Naive thymus-derived CD4-positive, alpha-beta T cell (primary cell): ENCODE measurements around the gene CFAP299. TPM values are rescaled to one million over a fixed set of nuclear protein-coding genes. Genes with fewer than 3 reads are reported as not detected.
"Not testable (repeated sequence)": the region's sequence is repeated elsewhere in the genome, so short reads cannot be mapped to it uniquely, and the experiment has no call there.

Source experiments
- ATAC-seq: fragments of 150-1000 bp; cut with Tn5 transposase; 2 replicates; pipeline ENCODE4 v1.10.0; 2021; ENCODE audit warnings: mild to moderate bottlenecking, moderate library complexity
- CTCF ChIA-PET: fragments of 350-600 bp; sonication (Branson Sonifier 250); formaldehyde crosslinking; loops from one replicate; lab custom pipeline; 2021; ENCODE audit warnings: antibody characterized with exemption; lab: Charles Lee
- POLR2A ChIA-PET: fragments of 350-600 bp; sonication (Branson Sonifier 250); formaldehyde crosslinking; loops from one replicate; lab custom pipeline; 2021; ENCODE audit warnings: antibody characterized with exemption, inconsistent platforms; lab: Charles Lee
- DNase-seq, 9 donors: peaks; one replicate each; pipeline versions ENCODE4 v3.0.0 to v3.0.0-alpha.2; 2020 to 2022; ENCODE audit warnings: mixed read lengths in 1 of 9
- H3K27ac ChIP-seq: one replicate; pipeline ENCODE4 v1.7.0; 2013; ENCODE audit warnings: mild to moderate bottlenecking, low read depth, low read length, moderate library complexity
- H3K27me3 ChIP-seq, 2 donors: one replicate each; pipeline ENCODE4 v1.7.0; 2013; ENCODE audit warnings: low read length in 2 of 2, mild to moderate bottlenecking in 2 of 2, moderate library complexity in 2 of 2; ENCODE audit not compliant: control insufficient read depth in 2 of 2, insufficient read depth in 2 of 2
- H3K36me3 ChIP-seq, 3 experiments: 1 replicate in 2 of 3; 2 replicates in 1 of 3; pipeline ENCODE4 v1.7.0; 2013; ENCODE audit warnings: low read length in 3 of 3, mild to moderate bottlenecking in 3 of 3, moderate library complexity in 1 of 3; ENCODE audit not compliant: insufficient read depth in 3 of 3, control insufficient read depth in 2 of 3
- H3K4me1 ChIP-seq, 2 donors: one replicate each; pipeline ENCODE4 v1.7.0; 2013; ENCODE audit warnings: low read length in 2 of 2, mild to moderate bottlenecking in 2 of 2, moderate library complexity in 1 of 2; ENCODE audit not compliant: control insufficient read depth in 2 of 2, insufficient read depth in 2 of 2
- H3K4me3 ChIP-seq: 2 replicates; pipeline ENCODE4 v1.7.0; 2013; ENCODE audit warnings: mild to moderate bottlenecking, low read length
- H3K9me3 ChIP-seq, 3 experiments: 1 replicate in 2 of 3; 2 replicates in 1 of 3; pipeline ENCODE4 v1.7.0; 2013; ENCODE audit warnings: low read length in 3 of 3; ENCODE audit not compliant: control insufficient read depth in 2 of 3
- H3K27ac Mint-ChIP-seq, 9 donors: one replicate each; pipeline ENCODE4 v1.8.0; 2020 to 2022; ENCODE audit warnings: mixed read lengths in 9 of 9, mild to moderate bottlenecking in 8 of 9, moderate library complexity in 5 of 9, inconsistent platforms in 2 of 9
- H3K27me3 Mint-ChIP-seq, 5 donors: one replicate each; pipeline ENCODE4 v1.8.0; 2021 to 2022; ENCODE audit warnings: mixed read lengths in 5 of 5, mild to moderate bottlenecking in 1 of 5
- H3K36me3 Mint-ChIP-seq, 5 donors: one replicate each; pipeline ENCODE4 v1.8.0; 2020 to 2022; ENCODE audit warnings: mixed read lengths in 5 of 5, mild to moderate bottlenecking in 3 of 5, inconsistent platforms in 1 of 5
- H3K4me1 Mint-ChIP-seq, 7 donors: one replicate each; pipeline ENCODE4 v1.8.0; 2020 to 2022; ENCODE audit warnings: mixed read lengths in 7 of 7, mild to moderate bottlenecking in 3 of 7, inconsistent platforms in 1 of 7
- H3K4me3 Mint-ChIP-seq, 10 donors: one replicate each; pipeline ENCODE4 v1.8.0; 2020 to 2022; ENCODE audit warnings: mild to moderate bottlenecking in 10 of 10, mixed read lengths in 10 of 10, moderate library complexity in 6 of 10, inconsistent platforms in 2 of 10
- H3K9me3 Mint-ChIP-seq, 11 donors: one replicate each; pipeline ENCODE4 v1.8.0; 2020 to 2022; ENCODE audit warnings: mixed read lengths in 11 of 11, mild to moderate bottlenecking in 4 of 11, inconsistent platforms in 1 of 11, moderate library complexity in 1 of 11
- intact Hi-C, 2 donors: fragments of 100-400 bp; cut with micrococcal nuclease; formaldehyde crosslinking; loops; one replicate each; pipeline ENCODE4 v1.15.1; 2023
- polyA plus RNA-seq, 2 donors: library from polyadenylated mRNA; unstranded; fragments of 300-500 nt; fragmentation: Illumina TruSeq; gene quantifications; one replicate each; pipeline ENCODE4 v1.2.3, GENCODE V29; 2021
- total RNA-seq, 6 experiments: library from RNA in 5 of 6; stranded (reverse) in 5 of 6; gene quantifications; 1 replicate in 5 of 6; 2 replicates in 1 of 6; pipeline ENCODE4 v1.2.3 and lab custom pipeline; 2021 to 2026

CFAP299 gene
- not detected for total RNA-seq
- polyA plus RNA-seq: not detected
- not detected for total RNA-seq (lab: John Stamatoyannopoulos, UW)

DNA sequence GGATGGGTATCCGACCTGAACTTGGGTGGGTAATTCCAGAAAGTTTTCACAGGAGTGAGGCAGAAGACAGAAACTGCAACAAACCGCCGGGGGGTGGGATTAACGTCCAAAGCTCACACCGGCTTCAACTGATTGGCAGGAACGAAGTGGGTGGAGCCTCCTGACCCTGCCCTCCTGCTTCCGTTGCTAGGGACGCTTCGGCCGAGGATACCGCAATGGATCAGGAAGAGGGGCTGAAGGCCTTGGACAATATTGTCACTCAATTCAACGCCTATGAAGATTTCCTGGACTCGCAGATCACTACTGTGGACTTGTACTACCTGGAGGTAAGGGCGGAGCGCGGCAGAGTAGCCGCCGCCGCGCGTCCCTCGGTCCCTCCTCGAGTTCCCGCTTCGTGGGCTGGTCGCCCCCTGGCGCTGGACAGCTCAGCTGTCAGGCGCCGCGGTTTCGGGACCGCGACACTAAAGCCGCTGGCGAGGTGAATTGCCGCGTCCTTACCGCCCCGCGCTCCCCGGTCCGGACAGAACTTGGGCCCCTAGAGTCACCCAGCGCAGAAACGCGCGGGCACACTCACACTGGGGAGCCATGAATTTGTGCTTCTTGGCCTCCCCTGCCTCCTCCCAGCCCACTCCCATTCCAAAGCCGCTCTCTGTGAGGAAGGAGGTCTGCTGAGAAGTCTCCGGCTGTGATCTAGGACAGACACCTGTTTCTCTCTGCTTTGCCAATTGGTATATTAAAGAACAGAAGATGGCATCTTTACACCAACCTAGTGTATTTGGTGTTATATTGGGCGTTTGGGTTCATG, at the start of gene CFAP299:
CFAP299 (plus strand) TSS at position 177 of the 805 bp plus-strand sequence.
- intact Hi-C loops: no loop called here
- ATAC-seq: peak; percentile 87
- H3K27ac Mint-ChIP-seq: peak within 1 kb of the TSS in 5 of 9 donors; percentile 19 to 85 (median 49)

DNA sequence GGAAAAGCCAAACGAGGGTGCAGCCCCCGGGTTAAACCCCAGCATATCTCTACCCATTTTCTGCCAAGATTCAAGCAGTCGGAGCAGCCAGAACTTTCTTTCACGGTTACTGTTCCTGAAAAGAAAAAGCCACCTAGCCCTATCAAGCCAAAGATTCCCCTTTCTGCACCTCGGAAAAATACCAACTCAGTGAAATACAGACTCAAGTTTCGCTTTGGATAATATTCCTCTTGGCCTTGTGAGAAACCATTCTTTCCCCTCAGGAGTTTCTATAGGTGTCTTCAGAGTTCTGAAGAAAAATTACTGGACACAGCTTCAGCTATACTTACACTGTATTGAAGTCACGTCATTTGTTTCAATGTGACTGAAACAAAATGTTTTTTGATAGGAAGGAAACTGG, 49.1 kb upstream of the CFAP299 start:
- peaks cover 0 to 2% (median 0%) of the 10 kb centered on the region in 11 donors for H3K9me3 Mint-ChIP-seq
- intact Hi-C loops: no loop called here
- no peaks in the 10 kb centered on the region for H3K4me1 ChIP-seq
- no peak overlapping the region for H3K4me3 Mint-ChIP-seq
- ATAC-seq: no peak
- H3K4me3 ChIP-seq: no peak overlapping the region
- H3K9me3 ChIP-seq: no peaks in the 10 kb centered on the region
- no peak overlapping the region for H3K27ac Mint-ChIP-seq
- no peaks in the 10 kb centered on the region for H3K36me3 Mint-ChIP-seq
- no peaks in the 10 kb centered on the region for H3K27me3 ChIP-seq
- DNase-seq: no peak
- CTCF ChIA-PET: no interaction called here
- H3K36me3 ChIP-seq: no peaks in the 10 kb centered on the region
- no peak overlapping the region for H3K27ac ChIP-seq
- H3K4me1 Mint-ChIP-seq: no peaks in the 10 kb centered on the region
- H3K27me3 Mint-ChIP-seq: peaks cover 0 to 27% (median 14%) of the 10 kb centered on the region in 5 donors
- POLR2A ChIA-PET: no interaction called here

More for the DNA sequence above, at the start of gene CFAP299:
- Mint-ChIP-seq H3K4me3 (peak within 1 kb of the TSS; percentile 85 to 94 (median 88)), H3K4me1 (peaks cover 0 to 15% (median 9%) of the 10 kb centered on the region in 7 donors), H3K9me3 (peaks cover 0 to 4% (median 0%) of the 10 kb centered on the region in 11 donors), H3K27me3 (peaks cover 0 to 34% (median 20%) of the 10 kb centered on the region in 5 donors), H3K36me3 (peaks cover 0 to 4% (median 0%) of the 10 kb centered on the region in 5 donors)
- H3K27ac ChIP-seq: no peak within 1 kb of the TSS
- peak within 1 kb of the TSS; percentile 62 for H3K4me3 ChIP-seq
- POLR2A ChIA-PET: no interaction called here
- DNase-seq: peak in 8 of 9 donors; percentile 32 to 57 (median 42)
- no peaks in the 10 kb centered on the region for H3K36me3 ChIP-seq
- H3K9me3 ChIP-seq: no peaks in the 10 kb centered on the region
- CTCF ChIA-PET: no interaction called here
- peaks cover 0 to 5% of the 10 kb centered on the region in 2 donors for H3K27me3 ChIP-seq
- H3K4me1 ChIP-seq: peaks cover 0 to 11% of the 10 kb centered on the region in 2 donors

DNA sequence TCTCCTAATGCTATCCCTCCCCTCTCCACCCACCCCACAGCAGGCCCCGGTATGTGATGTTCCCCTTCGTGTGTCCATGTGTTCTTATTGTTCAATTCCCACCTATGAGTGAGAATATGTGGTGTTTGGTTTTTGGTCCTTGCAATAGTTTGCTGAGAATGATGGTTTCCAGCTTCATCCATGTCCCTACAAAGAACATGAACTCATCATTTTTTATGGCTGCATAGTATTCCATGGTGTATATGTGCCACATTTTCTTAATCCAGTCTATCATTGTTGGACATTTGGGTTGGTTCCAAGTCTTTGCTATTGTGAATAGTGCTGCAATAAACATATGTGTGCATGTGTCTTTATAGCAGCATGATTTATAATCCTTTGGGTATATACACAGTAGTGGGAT, 44.9 kb upstream of the CFAP299 start:
- H3K9me3 Mint-ChIP-seq, H3K4me1 ChIP-seq, POLR2A ChIA-PET, ATAC-seq, CTCF ChIA-PET, H3K4me1 Mint-ChIP-seq, H3K4me3 Mint-ChIP-seq, DNase-seq, H3K36me3 ChIP-seq, H3K27ac ChIP-seq, H3K9me3 ChIP-seq, H3K27ac Mint-ChIP-seq, H3K36me3 Mint-ChIP-seq, intact Hi-C loops, H3K4me3 ChIP-seq, H3K27me3 ChIP-seq: not testable (repeated sequence)
- peaks cover 0 to 19% (median 8%) of the 10 kb centered on the region in 5 donors for H3K27me3 Mint-ChIP-seq

DNA sequence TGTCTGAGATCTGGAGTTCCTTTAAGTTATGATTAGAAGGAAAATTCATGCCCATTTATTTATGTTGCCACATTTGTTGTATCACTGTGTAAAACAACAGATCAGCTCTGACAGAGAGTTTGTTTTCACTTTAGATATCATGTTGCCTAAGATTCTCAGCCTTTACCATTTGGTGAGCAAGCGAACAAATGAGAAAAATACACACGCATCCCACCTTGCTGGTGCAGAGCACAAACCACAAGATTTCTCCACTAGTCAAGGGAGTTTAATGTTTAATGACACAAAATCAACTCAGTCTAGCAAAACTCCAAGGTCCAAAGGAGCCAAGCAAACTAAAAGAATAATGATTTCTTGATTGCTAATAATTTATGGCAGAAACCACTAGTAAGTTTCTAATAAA, 41.3 kb upstream of the CFAP299 start:
- intact Hi-C loops: no loop called here
- CTCF ChIA-PET: interaction anchor here (0.7 kb wide), 1 partner anchor 463 kb away, joined by 4 read pairs; no protein-coding TSS in a partner anchor
- POLR2A ChIA-PET: no interaction called here
- Mint-ChIP-seq H3K9me3 (peaks cover 0 to 2% (median 0%) of the 10 kb centered on the region in 11 donors), H3K4me3 (no peak overlapping the region), H3K4me1 (no peaks in the 10 kb centered on the region), H3K27ac (no peak overlapping the region), H3K27me3 (peaks cover 0 to 13% (median 7%) of the 10 kb centered on the region in 5 donors), H3K36me3 (no peaks in the 10 kb centered on the region)
- Histone ChIP-seq H3K9me3 (no peaks in the 10 kb centered on the region), H3K4me1 (no peaks in the 10 kb centered on the region), H3K4me3 (no peak overlapping the region), H3K36me3 (no peaks in the 10 kb centered on the region), H3K27me3 (peaks cover 0 to 5% of the 10 kb centered on the region in 2 donors), H3K27ac (no peak overlapping the region)
- no peak for ATAC-seq
- no peak for DNase-seq

DNA sequence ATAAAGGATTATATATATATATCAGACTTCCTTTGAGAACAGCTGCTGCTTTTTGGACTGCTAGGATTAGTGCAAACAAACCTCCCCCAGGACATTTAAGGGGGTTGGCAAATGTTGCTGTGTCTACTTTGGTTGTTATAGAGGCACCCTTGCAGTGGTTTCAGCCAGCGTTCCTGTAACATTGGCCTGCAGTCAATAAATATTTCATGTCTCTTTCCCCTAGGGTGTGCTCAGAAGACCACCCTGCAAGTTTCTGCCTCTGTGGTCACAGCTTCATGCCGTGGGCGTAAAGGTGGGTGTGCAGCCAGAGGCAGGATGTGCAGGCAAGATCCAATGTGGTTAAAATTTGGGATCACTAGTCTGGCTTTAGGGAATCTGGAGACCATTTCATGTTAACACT, 40.2 kb upstream of the CFAP299 start:
- Histone ChIP-seq H3K27me3 (peaks cover 0 to 5% of the 10 kb centered on the region in 2 donors), H3K36me3 (no peaks in the 10 kb centered on the region), H3K4me1 (no peaks in the 10 kb centered on the region), H3K9me3 (no peaks in the 10 kb centered on the region), H3K4me3 (no peak overlapping the region), H3K27ac (no peak overlapping the region)
- DNase-seq (no peak), ATAC-seq (no peak)
- Mint-ChIP-seq H3K27me3 (peaks cover 0 to 13% (median 7%) of the 10 kb centered on the region in 5 donors), H3K9me3 (peaks cover 0 to 2% (median 0%) of the 10 kb centered on the region in 11 donors), H3K36me3 (no peaks in the 10 kb centered on the region), H3K4me1 (no peaks in the 10 kb centered on the region), H3K27ac (no peak overlapping the region), H3K4me3 (no peak overlapping the region)
- ChIA-PET POLR2A (no interaction called here), CTCF (no interaction called here)
- intact Hi-C loops: no loop called here

DNA sequence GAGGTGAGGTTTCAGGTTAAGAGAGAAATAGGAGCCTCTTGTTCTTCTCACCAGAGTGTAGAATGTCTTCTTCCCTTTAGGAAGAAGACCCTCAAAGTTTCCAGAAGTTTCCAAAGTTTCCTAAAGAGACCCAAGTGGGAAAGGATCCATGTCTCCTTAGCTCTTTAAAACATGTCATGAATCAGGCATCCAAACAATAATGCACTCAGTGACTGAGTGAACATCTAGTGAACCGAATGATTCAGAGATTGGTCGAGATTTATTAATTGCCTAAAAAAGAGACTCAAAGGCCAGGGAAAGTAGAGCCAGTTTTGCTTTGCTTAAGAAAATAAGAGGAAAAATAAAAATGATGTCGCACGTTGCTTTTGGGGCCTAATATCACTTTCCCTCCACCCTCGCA, 39.7 kb upstream of the CFAP299 start:
- Histone ChIP-seq H3K4me3 (no peak overlapping the region), H3K9me3 (no peaks in the 10 kb centered on the region), H3K27me3 (peaks cover 0 to 5% of the 10 kb centered on the region in 2 donors), H3K36me3 (no peaks in the 10 kb centered on the region), H3K4me1 (no peaks in the 10 kb centered on the region), H3K27ac (no peak overlapping the region)
- intact Hi-C loops: no loop called here
- ChIA-PET CTCF (no interaction called here), POLR2A (no interaction called here)
- H3K27ac Mint-ChIP-seq: no peak overlapping the region
- ATAC-seq (no peak), DNase-seq (no peak)
- no peaks in the 10 kb centered on the region for H3K4me1 Mint-ChIP-seq
- peaks cover 0 to 2% (median 0%) of the 10 kb centered on the region in 11 donors for H3K9me3 Mint-ChIP-seq
- H3K27me3 Mint-ChIP-seq: peaks cover 0 to 13% (median 7%) of the 10 kb centered on the region in 5 donors
- no peak overlapping the region for H3K4me3 Mint-ChIP-seq
- no peaks in the 10 kb centered on the region for H3K36me3 Mint-ChIP-seq
